GM21447 (cell line): ENCODE measurements around the gene POLR3G.
A peak's percentile ranks its signal among the peaks of the same experiment; 100 is the strongest.

Experiments used
- ATAC-seq: cut with Tn5 transposase; IDR thresholded peaks from one replicate; pipeline ENCODE4 v1.9.1; 2021; ENCODE audit not compliant: unreplicated experiment

Gene POLR3G

DNA sequence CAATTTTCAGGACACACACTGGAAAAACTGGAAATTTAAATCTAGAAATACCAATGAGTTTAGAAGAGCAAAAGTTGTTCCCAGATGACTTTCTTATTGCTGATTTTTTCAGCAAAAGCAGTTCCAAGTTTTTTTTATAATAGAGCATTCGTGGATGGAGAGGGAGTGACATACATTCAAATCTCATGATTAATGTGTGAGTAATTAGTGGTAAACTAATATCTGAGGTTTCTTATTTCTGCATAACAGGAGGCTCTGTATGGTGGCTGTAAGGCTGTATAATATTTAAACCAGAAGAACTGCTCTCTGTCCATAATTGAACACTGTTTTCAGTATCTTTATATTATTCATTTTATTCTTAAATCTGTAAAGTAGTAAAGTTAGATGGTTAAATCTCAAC is 28.9 kb downstream of the POLR3G start:
- no peak for ATAC-seq

DNA sequence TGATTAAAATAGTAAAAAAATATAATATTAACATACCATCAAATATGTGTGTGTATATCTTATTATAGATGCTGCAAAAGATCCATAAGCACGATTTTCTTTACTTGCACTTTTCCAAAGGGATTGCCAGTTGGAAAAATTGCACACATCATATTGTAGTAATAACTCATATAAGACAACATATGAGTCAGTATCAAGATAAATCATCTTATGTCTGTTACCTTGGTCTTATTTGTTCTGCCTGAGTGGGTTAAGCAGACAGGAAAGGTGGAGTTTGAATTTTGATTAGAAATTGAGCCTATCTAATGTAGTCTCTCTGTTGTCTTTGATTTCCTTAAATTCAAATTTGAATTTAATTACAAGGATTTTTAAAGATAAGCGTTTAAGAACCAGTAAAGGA is 30.1 kb downstream of the POLR3G start:
- no peak for ATAC-seq

DNA sequence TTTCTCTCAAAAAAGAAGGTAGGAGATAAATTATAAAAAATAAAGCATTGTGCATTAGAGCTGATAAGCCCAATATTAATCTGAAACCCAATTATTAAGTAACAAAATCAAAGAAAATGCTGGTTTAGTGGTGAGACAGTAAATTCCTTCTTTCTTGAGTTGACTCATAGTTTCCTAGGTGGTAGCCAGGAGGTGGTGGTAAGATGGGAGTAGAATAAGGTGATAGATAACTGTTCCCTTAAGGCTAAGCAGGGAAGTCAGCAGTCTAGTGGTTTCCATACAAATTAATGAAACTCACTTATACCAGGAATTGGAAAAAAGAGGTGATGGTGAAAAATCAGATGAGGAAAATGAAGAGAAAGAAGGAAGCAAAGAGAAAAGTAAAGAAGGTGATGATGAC is 31.6 kb downstream of the POLR3G start:
- ATAC-seq: no peak

DNA sequence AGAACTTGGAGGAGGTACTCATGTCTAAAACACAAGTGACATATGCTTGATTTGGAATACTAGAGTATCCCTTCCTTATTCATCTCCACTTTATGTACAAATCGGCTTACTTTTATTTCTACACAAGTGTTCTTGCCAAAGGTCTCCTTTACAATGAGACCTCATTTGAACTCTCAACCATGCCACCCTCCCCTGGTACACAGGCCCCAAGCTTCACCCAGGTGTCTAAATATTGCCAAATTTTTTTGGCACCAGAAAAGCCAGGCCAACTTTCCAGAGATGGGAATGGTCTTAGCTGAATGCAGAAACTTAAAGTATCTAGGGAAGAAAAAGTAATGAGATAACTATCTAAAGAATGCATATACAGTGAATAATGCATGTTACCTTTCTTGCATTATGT is 35.8 kb downstream of the POLR3G start:
- ATAC-seq: no peak

DNA sequence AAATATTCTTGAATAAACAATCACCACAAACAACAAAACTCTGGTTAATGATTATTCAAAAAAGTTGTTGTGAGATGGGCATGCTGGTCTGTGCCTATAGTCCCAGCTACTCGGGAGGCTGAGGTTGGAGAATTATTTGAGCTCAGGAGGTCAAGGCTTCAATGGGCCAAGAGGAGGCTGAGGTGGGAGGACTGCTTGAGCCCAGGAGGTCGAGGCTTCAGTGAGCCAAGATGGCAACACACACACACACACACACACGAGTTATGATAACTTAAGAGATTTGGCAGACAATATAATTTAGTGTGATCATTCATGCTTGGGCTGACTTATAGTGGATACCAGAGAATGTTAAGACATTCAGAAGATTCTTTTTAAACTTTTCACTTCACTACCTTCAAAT is 39.9 kb downstream of the POLR3G start:
- ATAC-seq: no peak

DNA sequence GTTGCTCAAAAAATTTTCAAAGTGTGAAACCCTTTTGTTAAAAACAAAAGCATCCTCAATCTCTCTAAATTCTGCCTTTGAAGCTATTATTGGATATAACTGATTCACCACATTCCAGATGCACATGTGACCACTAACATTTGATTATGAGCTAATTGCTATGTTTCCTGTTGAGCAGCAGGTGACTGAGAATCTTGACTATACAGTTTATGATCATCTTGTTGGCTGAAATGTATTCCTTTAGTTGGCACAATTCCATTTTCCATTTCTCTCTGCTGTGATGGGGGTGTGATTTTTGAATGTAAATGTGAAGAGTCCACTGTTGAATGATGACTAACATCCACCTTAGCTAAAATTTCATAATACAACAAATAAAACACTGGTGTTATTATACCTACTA is 44.0 kb downstream of the POLR3G start:
- ATAC-seq: no peak

DNA sequence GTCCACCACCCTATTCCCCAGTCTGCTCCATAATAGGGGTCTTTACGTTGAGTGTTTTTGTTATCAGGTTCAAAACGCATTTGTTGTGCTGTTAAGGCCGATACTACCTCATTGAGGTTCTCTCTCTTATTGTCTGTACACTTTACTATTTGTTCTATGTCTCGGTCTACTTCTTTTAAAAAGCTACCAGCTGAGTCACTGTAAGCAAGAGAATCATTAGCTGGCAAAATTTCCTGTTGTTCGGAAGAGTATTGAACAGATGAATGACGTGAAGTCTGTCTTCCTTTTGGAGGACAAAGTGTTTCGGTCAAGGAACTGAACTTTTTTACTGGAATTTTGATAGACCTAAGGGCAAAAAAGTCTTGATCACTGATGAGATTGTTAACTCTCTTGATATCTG is 44.4 kb downstream of the POLR3G start:
- ATAC-seq: no peak

DNA sequence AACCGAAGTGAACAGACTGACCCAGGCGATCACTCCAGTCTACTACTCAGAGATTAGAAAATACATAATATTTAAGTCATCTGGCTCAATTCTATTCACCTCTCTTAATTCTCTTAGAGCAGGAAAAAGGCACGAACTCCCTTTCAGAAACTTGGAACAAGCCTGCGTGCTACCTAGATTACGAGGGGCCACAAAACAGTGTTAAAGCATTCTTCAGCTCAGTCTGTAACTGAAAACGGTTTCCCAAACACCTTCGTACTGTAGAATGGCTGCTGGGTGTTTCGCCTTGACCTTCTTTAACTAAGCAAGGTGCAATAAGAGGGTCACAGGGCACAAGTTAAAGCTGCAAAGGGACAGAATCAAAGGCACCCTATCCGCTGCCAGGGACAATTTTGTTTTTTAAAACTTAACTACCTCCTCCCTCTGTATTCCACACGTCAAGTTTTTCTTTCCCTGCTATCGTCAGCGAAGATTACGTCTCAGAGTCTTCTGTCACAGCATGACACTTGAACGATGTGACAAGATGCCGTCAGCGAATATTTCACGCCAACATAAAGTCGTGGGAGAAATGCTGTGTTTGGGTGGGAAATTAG is 54.0 kb downstream of the POLR3G start:
- peak; percentile 2 for ATAC-seq

DNA sequence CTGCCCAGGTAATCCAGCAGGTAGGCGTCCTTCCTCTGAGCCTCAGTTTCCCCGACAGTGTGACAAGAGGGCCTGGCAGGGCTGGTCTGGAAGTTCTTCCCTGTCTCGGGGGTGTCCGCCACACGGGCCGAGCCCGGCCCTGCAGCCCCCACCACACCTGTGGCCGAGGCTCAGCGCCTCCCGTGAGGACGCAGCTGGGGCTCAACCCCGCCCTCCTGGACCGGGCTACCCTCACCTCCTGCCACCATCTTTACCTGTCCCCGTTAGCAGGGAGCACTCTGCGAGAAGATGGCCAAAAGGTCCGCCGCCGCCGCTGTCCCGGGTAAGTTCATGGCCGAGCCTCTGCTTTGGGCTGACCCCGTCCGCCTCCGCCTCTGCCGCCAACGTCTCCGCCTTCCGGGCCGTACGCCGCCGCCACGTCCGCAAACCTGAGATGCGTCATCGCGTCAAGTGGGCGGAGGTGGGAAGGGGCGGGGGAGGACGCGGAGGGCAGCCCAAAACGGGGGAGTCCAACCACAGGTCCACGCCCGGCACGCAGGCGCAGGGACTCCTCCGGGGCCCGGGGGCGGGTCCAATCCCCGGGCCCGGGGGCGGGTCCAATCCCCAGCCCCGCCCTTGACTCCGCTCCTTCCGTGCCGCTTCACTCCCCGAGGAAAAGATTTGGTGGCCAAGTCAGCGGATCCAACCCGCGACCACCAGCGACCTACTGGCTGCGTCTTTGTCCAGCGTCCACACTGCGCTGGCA is 54.7 kb downstream of the POLR3G start, which contains the start of gene LYSMD3:
LYSMD3 (minus strand) TSS at position 391 of the 745 bp plus-strand sequence. CDS start 4,295 bp downstream, outside the sequence.
- peak; percentile 85 for ATAC-seq

DNA sequence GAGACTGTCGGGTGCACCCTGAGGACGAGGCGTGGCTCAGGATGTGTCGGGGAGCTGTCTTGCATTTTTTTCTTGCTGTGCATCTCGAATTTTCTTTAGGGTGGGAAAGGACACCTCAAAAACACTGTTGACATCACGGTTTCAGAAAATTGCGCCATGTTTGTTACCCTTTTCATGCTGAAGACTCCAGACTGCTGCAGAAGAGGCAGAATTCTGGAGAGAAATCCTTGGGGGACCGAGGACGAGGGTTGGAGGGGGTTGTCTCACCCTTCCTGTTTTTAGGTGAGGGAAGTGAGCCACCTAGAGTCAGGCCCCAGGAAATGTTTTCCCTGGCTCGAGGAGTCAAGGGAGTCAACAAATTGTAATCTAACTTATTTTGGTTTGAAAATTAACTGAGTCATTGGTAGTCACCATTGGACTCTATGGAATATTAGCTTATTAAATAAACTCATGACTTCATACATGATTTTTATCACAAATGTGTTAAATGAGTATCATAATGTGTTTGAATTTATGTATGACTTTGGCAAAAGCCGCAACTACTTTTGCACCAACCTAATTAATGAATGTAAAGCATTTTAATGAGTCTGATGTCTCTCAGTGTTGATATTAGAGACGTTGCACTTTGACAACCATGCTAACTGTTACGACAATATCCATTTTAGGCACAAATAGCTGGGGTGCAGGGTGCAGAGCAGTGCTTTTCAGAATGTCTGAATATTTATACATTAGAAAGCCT is 55.4 kb downstream of the POLR3G start:
- ATAC-seq: peak; percentile 68

DNA sequence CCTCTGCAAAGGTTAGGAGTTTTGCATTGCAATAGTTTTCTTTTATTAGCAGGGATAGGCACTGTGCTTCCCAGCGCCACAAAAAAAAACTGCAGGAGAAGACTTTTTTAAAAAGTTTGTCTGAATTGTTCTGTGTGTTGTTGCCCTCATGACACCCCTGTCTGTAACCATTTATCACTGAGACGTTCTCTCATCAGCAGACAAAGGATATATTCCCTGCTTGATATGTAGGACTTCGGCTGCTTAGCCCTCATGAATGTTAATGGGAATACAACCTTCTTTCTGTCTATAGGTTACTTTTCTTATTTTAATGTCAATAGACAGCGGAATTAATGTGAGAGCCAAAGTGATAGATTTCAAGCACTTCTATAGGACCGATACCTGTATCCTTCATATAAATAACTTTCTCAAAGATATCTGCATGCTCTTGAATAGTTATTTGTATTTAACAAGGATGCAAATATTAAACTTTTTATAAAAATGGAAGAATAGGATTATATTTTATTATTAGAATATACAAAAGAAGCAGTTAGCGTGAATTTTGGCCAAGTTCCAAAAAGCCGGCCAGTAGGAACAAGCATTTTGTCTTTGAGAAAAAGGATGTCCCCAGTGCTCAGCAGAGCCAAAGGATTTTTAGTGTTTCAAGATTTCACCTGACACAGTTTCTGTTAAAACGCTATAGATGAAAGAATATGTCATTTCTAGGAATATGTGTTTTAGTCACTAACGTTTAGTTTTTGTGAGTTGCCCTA is 56.2 kb downstream of the POLR3G start:
- no peak for ATAC-seq

DNA sequence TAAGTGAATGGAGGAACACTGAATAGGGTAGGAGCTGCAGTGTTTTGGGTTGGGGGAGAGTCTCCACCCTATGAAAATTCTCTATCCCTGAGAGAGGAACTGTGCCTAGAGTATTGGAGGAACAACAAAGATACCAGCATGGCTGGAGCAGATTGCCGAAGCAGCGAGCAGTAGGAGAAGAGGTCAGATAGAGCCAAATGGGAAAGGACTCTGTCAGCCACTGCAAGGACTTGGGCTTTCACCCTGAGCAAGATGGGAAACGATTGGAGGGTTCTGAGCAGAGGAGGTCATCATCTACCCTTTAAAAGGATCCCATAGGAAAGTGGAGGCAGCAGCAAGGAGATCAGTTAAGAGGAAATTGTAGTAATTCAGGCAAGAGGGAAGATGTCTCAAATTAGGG is 59.1 kb downstream of the POLR3G start:
- no peak for ATAC-seq

DNA sequence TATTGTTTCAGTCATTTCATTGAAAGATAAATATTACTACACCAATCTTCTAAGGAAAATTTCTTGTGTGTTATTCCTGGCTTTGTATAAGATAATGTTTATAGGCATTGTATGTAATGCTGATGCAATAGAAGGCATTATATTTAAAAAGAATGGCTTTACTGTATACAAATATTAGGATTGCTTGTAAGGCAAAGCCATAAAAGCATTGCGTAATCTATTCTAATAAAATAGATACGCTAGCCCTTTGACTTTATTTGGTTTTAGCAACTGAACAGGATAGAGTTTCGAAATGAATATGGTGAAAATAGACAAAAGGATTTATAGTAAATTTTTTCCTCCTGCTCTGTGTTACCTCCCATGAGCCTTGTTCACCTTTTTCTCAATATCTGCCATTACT is 60.3 kb downstream of the POLR3G start:
- ATAC-seq: no peak

DNA sequence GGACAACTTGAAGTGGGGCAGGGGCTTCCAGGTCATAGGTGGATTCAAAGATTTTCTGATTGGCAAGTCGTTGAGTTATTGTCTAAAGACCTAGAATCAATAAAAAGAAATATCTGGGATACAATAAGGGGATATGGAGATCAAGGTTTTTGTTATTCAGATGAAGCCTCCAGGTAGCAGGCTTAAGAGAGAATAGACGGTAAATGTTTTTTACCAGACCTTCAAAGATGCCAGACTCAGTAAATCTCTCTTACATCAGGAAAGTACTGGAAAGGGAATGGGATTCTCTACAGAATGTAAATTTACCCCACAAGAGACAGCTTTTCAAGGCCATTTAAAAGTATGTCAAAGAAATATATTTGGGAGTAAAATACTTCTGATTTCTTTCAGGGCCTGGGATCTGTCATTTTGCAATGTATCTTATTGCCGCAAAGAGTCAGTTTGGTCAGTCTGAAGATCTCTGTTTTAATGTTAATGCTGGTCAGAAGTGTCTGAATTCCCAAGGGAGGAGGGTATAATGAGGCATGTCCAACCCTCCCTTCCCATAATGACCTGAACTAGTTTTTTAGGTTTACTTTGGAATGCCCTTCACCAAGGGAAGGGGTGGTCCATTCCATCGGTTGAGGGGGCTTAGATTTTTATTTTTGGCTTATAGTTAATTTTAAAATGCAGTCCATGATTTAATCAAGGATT is 68.3 kb downstream of the POLR3G start:
- no peak for ATAC-seq

DNA sequence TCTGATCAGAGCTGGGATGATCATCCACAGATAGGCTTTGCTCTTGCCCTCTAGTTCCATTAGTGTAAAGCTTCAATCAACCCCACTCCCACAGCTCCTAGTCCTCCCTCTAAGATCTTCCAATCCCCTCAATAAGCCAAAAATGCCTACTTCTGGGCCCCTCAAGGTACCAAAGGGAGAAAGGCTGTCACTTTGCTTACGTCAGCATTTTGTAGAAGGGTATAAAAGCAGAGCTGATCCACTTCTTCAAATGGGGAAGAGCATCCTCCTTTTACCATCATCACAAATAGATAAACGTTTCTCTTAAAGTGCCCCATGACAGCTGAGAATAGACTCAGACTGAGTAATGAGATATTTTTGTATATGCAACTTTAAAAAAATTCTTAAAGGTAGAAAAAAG is 70.8 kb downstream of the POLR3G start:
- ATAC-seq: no peak

DNA sequence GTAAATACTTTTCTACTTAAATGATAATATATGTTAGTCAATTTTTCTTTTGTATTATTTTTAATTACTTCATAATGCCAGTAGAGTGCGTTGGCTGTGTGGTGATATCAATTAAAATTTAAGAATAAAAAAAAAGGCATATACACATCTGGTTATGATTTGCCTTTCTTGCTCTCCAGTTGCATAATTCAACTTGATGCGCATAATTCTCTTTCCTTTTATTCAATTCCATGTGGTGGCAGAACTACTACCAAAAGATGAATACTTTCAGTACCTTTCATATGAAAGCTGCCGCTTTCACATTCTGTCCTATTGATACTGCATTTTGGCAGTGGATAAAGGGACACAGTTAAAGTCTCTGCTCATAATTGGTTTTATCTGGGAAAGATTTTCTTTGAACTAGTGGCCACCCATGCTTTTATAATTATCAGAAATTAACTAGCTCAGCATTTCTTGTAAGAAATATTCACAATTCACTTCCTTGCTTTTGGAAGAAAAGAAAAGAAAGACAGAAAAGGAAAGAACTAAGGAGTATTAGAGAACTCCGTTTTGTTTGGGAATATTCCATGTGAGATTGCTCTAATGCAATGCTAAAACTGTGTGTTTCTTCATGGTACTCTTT is 71.7 kb downstream of the POLR3G start:
- ATAC-seq: no peak

DNA sequence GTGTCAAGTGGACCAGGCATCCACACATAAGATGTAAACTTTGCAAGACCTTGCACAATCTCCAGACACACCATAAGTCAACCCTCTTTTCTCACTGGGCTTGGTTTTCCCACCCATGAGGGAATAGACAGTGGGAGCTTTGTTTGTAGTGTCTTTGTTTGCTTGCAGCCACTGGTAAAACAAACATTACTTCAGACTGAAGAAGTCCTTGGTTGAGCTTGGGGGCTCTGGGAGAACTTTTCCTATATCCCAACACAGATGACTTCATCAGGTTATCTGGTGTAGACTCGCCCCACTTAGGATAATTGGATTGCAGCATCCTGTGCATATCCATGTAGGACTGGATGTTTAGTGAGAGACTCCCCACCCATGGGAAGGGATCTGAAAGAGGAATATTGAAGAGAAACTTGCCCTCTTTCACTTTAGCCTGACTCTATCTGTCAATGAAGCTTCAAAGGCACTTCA is 72.4 kb downstream of the POLR3G start:
- ATAC-seq: no peak

DNA sequence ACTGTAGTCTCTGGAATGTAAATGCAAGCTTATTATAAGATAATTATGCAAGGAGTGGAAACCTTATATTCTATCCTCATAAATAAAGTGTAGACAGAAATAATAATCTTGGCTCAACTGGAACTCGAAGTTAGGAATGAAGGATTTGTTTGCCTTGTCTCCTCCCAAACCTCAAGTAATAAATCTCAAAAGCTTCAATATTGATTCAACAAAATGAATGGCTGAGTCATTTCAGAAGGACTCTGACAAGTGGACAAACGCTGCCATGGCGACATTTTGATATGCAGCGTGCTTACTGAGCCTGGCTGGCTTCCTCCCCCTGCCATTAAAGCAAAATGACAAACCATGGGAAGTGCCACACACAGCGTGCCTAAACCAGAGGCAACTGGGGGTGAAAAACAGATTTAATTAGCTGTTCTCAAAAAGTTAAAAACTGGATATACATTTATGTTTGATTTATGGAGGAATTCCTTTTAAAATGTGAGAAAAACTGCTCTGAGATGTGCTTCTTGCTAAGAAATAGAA is 73.5 kb downstream of the POLR3G start:
- ATAC-seq: no peak

DNA sequence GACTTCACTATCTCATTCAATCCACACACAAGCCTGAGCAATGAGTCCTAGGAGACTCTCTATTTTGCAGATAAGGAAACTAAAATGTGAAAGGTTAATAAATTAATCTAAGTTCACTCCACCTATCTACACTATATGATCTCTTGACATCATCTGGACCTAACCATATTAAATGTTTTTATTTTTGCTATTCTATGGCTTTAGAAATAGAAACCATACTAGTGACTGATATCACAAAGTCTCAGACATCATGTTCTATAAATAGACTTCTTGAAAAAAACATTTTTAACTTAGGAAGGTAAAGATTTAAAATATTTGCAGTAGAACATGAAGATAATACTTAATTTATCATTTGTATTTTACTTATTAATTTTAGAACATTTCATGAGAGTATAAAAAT is 74.6 kb downstream of the POLR3G start:
- ATAC-seq: no peak

DNA sequence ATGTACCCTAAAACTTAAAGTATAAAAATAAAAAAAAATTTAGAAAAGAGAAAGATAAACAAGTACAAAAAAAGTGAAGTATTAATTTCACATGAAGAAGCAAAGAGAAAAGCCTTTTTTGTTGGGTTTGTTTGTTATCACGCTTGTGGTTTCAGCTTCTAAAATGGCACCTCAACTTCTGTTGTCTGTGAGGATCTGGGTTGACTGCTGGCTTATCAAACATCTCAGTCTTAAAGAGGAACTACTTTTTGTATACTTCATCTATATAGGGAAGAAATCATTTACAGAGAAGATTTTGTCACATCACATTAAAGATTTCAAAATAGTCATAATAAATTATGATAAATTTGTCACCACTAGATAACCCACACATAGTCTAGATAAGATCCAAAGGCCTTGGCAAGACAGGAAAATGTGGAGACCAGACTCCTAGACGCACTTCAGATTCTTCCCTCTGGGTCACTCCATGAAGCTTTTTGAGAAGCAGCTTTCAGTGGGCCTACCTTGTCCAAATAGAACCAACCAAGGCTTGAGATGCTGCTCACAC is 75.1 kb downstream of the POLR3G start:
- no peak for ATAC-seq
